Central memory CD8-positive, alpha-beta T cell (primary cell): ENCODE results near the gene NECAP2.
A peak's percentile ranks its signal among the peaks of the same experiment; 100 is the strongest.

Experiments
- ATAC-seq: fragments of 150-1000 bp; cut with Tn5 transposase; replicated peaks from 2 replicates; pipeline ENCODE4 v1.10.0; 2022; ENCODE audit warnings: mild to moderate bottlenecking, moderate FRiP score, moderate number of reproducible peaks; ENCODE audit not compliant: poor library complexity, severe bottlenecking; ENCODE audit errors: extremely low read depth
- DNase-seq, 2 donors: peaks; one replicate each; pipeline ENCODE4 v3.0.0; 2021; ENCODE audit warnings: low spot score in 2 of 2
- H3K27ac Mint-ChIP-seq: one replicate; pipeline ENCODE4 v1.8.0; 2022; ENCODE audit warnings: low read depth, mild to moderate bottlenecking, moderate library complexity, mixed read lengths
- H3K27me3 Mint-ChIP-seq: one replicate; pipeline ENCODE4 v1.8.0; 2022; ENCODE audit warnings: mixed read lengths
- H3K36me3 Mint-ChIP-seq: one replicate; pipeline ENCODE4 v1.8.0; 2022; ENCODE audit warnings: mild to moderate bottlenecking, moderate library complexity, mixed read lengths; ENCODE audit not compliant: insufficient read depth
- H3K4me1 Mint-ChIP-seq: one replicate; pipeline ENCODE4 v1.8.0; 2022; ENCODE audit warnings: mixed read lengths
- H3K4me3 Mint-ChIP-seq: one replicate; pipeline ENCODE4 v1.8.0; 2022; ENCODE audit warnings: mild to moderate bottlenecking, moderate library complexity, mixed read lengths
- H3K9me3 Mint-ChIP-seq: one replicate; pipeline ENCODE4 v1.8.0; 2022; ENCODE audit warnings: mixed read lengths

Gene NECAP2, protein sequence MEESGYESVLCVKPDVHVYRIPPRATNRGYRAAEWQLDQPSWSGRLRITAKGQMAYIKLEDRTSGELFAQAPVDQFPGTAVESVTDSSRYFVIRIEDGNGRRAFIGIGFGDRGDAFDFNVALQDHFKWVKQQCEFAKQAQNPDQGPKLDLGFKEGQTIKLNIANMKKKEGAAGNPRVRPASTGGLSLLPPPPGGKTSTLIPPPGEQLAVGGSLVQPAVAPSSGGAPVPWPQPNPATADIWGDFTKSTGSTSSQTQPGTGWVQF

DNA sequence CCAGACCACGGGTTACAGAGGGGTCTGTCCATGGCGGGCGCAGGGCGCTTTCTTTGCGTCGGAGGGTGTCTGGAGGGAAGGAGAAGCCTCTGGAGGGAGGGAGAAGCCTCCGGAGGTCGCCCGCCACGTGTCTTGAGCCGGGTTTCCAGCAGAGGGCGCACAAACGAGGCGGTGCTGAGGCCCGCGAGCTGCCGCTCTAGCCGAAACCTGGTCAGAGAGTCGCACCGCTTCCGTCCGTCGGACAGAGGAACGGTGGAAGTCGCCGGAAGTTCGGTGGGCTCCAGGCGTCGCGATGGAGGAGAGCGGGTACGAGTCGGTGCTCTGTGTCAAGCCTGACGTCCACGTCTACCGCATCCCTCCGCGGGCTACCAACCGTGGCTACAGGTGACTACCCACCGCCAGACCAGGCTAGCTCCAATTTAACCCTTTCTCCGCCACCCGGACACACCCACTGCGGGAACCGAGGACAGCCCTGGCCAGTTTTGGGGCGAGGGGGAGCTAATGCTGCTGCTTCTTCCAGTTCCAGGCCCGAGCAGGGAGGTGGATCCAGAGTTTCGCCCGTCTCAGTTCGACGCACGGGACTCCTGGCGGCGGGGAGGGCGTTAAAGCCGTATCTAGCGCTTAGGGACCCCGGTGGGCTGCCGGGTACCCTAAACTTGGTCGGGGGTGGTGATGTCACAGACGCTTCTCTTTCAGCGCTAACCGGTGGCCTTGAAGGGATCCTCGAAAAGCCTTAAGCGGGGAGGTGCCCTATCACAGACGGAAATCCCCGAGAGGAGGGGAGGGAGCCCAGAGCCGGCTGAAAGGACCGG, at the start of gene NECAP2:
Gene NECAP2 (plus strand): TSS at position 255 of the 812 bp plus-strand sequence. CDS start 38 bp downstream, at position 293.
- no peaks in the 10 kb centered on the region for H3K27me3 Mint-ChIP-seq
- H3K27ac Mint-ChIP-seq: peak within 1 kb of the TSS; percentile 94
- ATAC-seq (peak; percentile 88), DNase-seq (peak; percentile 87 to 94)
- H3K36me3 Mint-ChIP-seq: peaks cover 28% of the 10 kb centered on the region
- peaks cover 32% of the 10 kb centered on the region for H3K4me1 Mint-ChIP-seq
- H3K9me3 Mint-ChIP-seq: no peaks in the 10 kb centered on the region
- H3K4me3 Mint-ChIP-seq: peak within 1 kb of the TSS; percentile 93

DNA sequence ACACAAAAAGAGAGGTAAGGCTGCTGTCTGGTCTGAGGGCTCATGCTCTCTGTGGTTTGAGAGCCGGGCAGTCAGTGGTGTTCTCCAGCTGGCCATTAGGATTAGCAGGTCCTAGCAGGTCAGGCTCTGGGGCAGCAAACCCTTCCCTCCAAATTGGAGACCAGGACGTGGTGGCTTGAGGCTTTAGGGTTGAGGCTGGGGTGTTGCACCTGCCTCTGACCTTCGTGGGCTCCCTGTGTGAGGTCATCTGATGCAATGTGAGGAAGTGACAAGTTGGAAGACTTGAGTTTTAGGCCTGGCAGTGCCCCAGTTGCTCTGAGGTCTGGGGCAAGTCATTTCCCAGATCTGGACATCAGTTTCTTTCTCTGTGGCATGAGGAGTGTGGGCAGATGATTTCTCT, 49.1 kb upstream of the NECAP2 start:
- Mint-ChIP-seq H3K4me1 (peaks cover 47% of the 10 kb centered on the region), H3K9me3 (no peaks in the 10 kb centered on the region), H3K27me3 (no peaks in the 10 kb centered on the region), H3K27ac (peak overlapping the region; percentile 72), H3K4me3 (no peak overlapping the region), H3K36me3 (peaks cover 34% of the 10 kb centered on the region)
- DNase-seq (no peak), ATAC-seq (no peak)

DNA sequence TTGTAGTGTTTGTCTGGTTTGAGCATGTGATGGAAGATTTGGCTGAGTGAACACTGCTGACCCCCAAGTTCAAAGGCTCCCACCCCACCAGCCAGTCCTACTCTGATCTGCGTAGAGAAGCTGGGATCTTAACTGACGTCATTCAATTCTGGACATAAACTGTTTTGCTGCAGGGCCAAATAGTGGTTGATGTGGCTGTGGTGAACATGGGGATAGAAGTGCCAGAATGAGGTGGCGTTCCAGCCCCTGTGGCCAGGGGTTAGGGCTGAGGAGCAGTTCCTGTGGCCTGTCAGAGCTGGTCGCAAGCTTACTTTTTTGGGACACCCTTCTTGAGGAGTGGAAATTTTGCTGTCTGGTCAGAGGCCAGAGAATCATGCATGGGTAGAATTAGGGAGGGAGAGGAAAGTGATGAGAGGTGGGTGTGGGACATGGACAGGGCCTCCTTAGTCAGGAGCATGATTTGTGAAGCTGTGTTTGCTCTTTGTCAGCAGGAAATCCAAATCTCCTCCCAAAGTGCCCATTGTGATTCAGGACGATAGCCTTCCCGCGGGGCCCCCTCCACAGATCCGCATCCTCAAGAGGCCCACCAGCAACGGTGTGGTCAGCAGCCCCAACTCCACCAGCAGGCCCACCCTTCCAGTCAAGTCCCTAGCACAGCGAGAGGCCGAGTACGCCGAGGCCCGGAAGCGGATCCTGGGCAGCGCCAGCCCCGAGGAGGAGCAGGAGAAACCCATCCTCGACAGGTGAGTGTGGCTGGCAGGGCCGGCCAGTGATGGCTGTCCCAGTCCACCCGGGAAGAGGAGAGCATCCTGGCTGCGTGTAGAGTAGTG, 47.6 kb upstream of the NECAP2 start:
- DNase-seq (no peak), ATAC-seq (no peak)
- peak overlapping the region; percentile 72 for H3K27ac Mint-ChIP-seq
- H3K4me3 Mint-ChIP-seq: no peak overlapping the region
- no peaks in the 10 kb centered on the region for H3K27me3 Mint-ChIP-seq
- no peaks in the 10 kb centered on the region for H3K9me3 Mint-ChIP-seq
- peaks cover 40% of the 10 kb centered on the region for H3K36me3 Mint-ChIP-seq
- H3K4me1 Mint-ChIP-seq: peaks cover 35% of the 10 kb centered on the region

DNA sequence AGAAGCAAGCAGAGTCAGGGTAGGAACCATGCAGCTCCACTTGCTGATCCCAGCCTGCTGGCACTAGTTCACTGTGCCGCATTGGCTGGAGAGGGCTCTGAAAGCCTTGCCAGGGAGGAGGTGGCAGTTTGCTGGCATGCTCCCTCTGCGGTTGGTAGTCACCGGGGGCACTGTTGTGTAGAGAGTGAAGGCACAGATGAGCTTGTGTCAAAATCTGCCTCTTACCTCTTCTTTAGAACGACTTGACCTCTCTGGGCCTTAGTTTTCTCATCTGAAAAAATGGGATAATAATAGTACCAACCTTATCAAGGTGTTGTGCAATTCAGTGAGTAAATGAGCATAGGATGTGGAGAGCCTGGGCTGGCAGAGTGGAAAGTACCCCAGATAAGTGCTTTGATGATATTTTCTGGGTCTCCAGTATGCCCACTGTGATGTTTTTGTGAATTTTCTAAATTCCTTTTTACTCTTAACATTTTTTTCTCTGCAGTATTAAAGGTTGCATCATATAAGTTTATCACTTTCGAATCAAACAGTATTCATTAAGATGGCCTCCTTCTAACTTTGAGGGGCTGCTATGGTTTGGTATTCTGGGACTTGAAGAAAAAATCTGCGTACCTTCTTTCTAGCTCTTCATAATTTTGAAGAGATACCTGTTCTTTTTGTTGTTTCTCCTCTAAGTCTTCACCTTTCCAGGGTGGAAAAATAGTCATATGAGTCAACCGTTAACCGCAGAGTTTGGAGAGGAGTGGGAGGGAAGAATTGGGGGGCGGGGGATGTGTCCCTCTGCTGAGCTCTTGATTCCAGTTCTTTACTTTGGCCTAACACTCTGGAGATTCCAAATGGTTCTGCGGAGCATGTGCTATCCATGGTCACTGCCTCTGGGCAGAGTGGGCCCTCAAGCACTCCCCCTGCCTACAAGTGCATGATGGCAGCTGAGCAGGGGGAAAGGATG, 46.7 kb upstream of the NECAP2 start:
- DNase-seq (no peak), ATAC-seq (no peak)
- Mint-ChIP-seq H3K9me3 (no peaks in the 10 kb centered on the region), H3K36me3 (peaks cover 45% of the 10 kb centered on the region), H3K4me3 (no peak overlapping the region), H3K4me1 (peaks cover 35% of the 10 kb centered on the region), H3K27me3 (no peaks in the 10 kb centered on the region), H3K27ac (no peak overlapping the region)

DNA sequence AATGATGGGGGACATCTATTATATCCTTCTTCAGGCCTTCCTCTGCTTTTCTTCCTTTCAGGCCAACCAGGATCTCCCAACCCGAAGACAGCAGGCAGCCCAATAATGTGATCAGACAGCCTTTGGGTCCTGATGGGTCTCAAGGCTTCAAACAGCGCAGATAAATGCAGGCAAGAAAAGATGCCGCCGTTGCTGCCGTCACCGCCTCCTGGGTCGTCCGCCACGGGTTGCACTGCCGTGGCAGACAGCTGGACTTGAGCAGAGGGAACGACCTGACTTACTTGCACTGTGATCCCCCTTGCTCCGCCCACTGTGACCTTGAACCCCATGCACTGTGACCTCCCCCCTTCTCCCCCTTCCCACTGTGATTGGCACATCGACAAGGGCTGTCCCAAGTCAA, 45.5 kb upstream of the NECAP2 start:
- Mint-ChIP-seq H3K4me1 (peaks cover 31% of the 10 kb centered on the region), H3K36me3 (peaks cover 52% of the 10 kb centered on the region), H3K27me3 (no peaks in the 10 kb centered on the region), H3K27ac (peak overlapping the region; percentile 22), H3K9me3 (no peaks in the 10 kb centered on the region), H3K4me3 (no peak overlapping the region)
- ATAC-seq (no peak), DNase-seq (no peak)

DNA sequence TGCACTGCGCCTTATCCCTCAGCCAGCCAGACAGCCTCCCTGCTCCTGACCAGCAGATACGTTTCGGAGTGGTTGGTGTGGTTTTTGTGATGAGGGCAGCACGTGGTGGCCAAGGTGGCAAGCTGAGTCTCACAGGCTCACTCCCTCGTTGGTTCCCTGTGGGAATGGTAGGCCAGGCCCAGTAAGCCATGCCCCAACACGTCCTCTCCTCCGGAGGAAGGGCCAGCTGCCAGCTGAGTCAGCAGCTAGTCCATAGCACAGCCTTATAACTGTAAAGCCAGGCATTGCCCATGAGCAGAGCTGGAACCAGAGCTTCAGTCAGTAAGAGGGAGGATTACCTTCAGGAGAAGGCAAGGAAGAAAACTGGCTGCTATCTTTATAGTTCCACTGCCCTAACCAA, 43.9 kb upstream of the NECAP2 start:
- ATAC-seq (no peak), DNase-seq (no peak)
- H3K27ac Mint-ChIP-seq: no peak overlapping the region
- H3K36me3 Mint-ChIP-seq: peaks cover 52% of the 10 kb centered on the region
- H3K9me3 Mint-ChIP-seq: no peaks in the 10 kb centered on the region
- peaks cover 15% of the 10 kb centered on the region for H3K4me1 Mint-ChIP-seq
- no peaks in the 10 kb centered on the region for H3K27me3 Mint-ChIP-seq
- H3K4me3 Mint-ChIP-seq: no peak overlapping the region

DNA sequence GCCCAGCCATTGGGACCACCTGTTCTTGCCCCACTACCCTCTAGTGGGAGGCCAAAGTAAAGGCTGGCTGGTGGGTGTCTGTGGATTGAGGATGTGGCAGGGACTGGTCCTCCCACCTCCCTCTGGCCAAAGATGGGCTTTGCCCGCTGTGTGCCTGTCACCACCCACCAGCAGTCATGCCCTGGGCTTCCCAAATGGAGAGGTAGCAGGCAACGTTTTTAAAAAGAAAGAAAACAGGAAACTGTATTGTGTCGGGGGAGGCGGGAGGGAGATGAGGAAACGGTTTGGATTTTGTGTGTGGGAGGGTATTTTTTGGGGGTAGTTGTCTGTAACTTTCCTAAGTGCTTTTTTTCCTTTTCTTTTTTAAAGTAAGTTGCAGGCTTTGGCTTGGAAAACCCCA, 43.4 kb upstream of the NECAP2 start:
- no peak for ATAC-seq
- no peaks in the 10 kb centered on the region for H3K27me3 Mint-ChIP-seq
- no peak overlapping the region for H3K27ac Mint-ChIP-seq
- no peak for DNase-seq
- peaks cover 9% of the 10 kb centered on the region for H3K4me1 Mint-ChIP-seq
- peaks cover 50% of the 10 kb centered on the region for H3K36me3 Mint-ChIP-seq
- no peaks in the 10 kb centered on the region for H3K9me3 Mint-ChIP-seq
- no peak overlapping the region for H3K4me3 Mint-ChIP-seq

DNA sequence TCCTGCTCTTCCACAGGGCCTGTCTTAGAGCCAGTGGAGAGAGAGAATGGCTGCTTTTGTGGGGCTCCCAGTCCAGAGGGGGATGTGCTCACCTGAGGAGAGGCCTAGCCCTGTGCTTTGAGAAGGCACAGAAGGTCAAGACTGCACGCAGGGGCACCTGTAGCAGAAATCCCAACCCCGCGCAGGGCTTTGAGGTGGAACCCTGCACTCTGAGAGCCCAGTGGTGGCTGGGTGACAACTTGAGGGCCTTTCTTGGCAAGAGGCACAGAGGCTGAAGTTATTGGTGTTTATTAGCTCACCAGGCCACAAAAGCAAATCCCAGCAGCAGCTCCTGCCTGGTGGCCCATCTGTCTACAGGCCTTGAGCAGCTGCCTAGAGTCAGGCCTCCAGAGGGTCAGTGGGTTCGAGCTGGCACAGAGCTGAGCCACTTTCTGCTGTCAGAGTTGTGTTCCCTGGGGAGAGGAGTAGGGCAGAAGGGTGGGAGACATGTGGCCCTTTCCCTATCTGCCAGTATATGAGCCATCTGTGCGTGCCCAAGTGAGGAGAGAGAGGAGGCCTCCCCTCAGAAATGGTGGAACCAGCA, 42.1 kb upstream of the NECAP2 start:
- ATAC-seq (no peak), DNase-seq (no peak)
- Mint-ChIP-seq H3K36me3 (peaks cover 47% of the 10 kb centered on the region), H3K4me3 (no peak overlapping the region), H3K27ac (peak overlapping the region; percentile 19), H3K9me3 (no peaks in the 10 kb centered on the region), H3K4me1 (no peaks in the 10 kb centered on the region), H3K27me3 (no peaks in the 10 kb centered on the region)

DNA sequence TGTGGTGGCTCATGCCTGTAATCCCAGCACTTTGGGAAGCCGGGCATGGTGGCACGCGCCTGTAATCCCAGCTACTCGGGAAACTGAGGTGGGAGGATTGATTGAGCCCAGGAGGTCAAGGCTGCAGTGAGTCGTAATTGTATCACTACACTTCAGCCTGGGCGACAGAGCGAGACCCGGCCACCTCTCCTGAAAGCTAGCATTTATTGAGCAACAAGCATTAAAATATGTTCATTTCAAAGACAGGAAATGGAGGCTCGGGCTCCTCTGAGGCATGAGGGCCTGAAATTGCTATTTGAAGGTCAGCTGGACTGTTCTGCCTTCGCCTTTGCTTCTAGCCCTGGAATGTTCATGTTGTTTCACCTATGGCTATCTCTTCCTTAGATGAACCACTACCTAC, 37.8 kb upstream of the NECAP2 start:
- no peak for ATAC-seq
- DNase-seq: no peak
- H3K4me3 Mint-ChIP-seq: no peak overlapping the region
- H3K4me1 Mint-ChIP-seq: no peaks in the 10 kb centered on the region
- H3K27me3 Mint-ChIP-seq: no peaks in the 10 kb centered on the region
- H3K27ac Mint-ChIP-seq: no peak overlapping the region
- H3K36me3 Mint-ChIP-seq: peaks cover 21% of the 10 kb centered on the region
- H3K9me3 Mint-ChIP-seq: no peaks in the 10 kb centered on the region

DNA sequence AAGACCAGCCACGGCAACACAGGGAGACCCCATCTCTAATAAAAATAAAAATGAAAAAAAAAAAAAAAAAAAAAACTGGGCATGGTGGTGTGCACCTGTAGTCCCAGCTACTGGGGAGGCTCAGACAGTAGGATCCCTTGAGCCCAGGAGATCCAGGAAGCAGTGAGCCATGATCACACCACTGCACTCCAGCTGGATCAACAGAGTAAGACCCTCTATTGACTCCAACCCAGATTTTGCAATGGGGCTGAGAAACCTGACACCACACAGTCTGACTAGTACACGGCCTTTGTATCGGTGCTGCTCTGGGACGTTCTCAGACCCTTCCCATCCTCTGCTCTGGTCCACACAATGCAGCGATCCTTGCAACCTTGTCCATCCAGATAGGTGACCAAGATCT, 35.1 kb upstream of the NECAP2 start:
- no peaks in the 10 kb centered on the region for H3K27me3 Mint-ChIP-seq
- H3K36me3 Mint-ChIP-seq: peaks cover 15% of the 10 kb centered on the region
- H3K4me3 Mint-ChIP-seq: no peak overlapping the region
- H3K9me3 Mint-ChIP-seq: no peaks in the 10 kb centered on the region
- no peaks in the 10 kb centered on the region for H3K4me1 Mint-ChIP-seq
- ATAC-seq (no peak), DNase-seq (no peak)
- no peak overlapping the region for H3K27ac Mint-ChIP-seq

DNA sequence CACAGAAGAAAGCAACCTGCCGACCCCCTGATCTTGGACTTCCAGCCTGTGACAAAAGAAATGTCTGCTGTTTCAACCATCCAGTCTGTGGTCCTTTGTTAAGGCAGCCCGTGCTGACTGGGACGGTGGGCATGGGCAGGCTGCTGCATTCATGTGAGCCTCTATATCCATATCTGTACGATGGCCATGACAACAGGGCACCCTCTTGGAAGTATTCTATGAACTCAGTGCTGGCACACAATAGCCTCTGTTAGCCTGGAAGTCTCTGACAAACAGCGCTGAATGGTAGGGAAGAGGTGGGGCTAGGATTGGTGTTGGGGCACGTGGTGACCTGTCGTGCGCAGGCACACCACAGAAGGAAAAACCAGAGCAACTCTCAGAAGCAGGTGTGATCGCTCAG, 33.7 kb upstream of the NECAP2 start:
- Mint-ChIP-seq H3K27me3 (no peaks in the 10 kb centered on the region), H3K9me3 (no peaks in the 10 kb centered on the region), H3K4me1 (no peaks in the 10 kb centered on the region), H3K27ac (no peak overlapping the region), H3K4me3 (no peak overlapping the region), H3K36me3 (peaks cover 15% of the 10 kb centered on the region)
- no peak for DNase-seq
- ATAC-seq: no peak
